Breast epithelium (tissue), 4 donors: ENCODE results near the gene GNB3. TPM values are rescaled to one million over a fixed set of nuclear protein-coding genes. Genes with fewer than 3 reads are reported as not detected.

Source experiments
- DNase-seq, 2 donors: peaks; one replicate each; pipeline ENCODE4 v3.0.0-alpha.2; 2019; ENCODE audit warnings: low spot score in 2 of 2
- H3K27ac ChIP-seq, 2 donors: fragments of 200-600 bp; sonication (generic) in 1 of 2; one replicate each; pipeline ENCODE4 v1.5.1; 2016 to 2019; ENCODE audit warnings: mild to moderate bottlenecking in 1 of 2
- H3K27me3 ChIP-seq, 2 donors: fragments of 200-600 bp; sonication (generic) in 1 of 2; one replicate each; pipeline versions ENCODE4 v1.5.1 to v1.6.0; 2017 to 2019; ENCODE audit warnings: control low read depth in 1 of 2, mild to moderate bottlenecking in 1 of 2
- H3K36me3 ChIP-seq: fragments of 200-600 bp; one replicate; pipeline ENCODE4 v1.5.1; 2019
- H3K4me1 ChIP-seq, 2 donors: fragments of 200-600 bp; sonication (generic); one replicate each; pipeline ENCODE4 v1.5.1; 2016 to 2019; ENCODE audit warnings: control low read depth in 1 of 2
- H3K4me3 ChIP-seq, 3 donors: fragments of 200-600 bp; sonication (generic); 1 replicate in 2 of 3; 2 replicates in 1 of 3; pipeline ENCODE4 v1.5.1; 2016 to 2019; ENCODE audit warnings: mild to moderate bottlenecking in 3 of 3, moderate library complexity in 2 of 3
- H3K9me3 ChIP-seq, 2 donors: fragments of 200-600 bp; sonication (generic) in 1 of 2; one replicate each; pipeline ENCODE4 v1.5.1; 2016 to 2019; ENCODE audit warnings: control low read depth in 1 of 2
- CTCF ChIP-seq, 3 donors: fragments of 450-650 bp; IDR thresholded peaks; one replicate each; pipeline ENCODE4 v1.5.1; 2016 to 2017; ENCODE audit warnings: antibody characterized with exemption in 3 of 3, mild to moderate bottlenecking in 3 of 3, moderate library complexity in 3 of 3
- POLR2A ChIP-seq: fragments of 450-650 bp; IDR thresholded peaks from one replicate; pipeline ENCODE4 v1.6.1; 2016; ENCODE audit warnings: antibody characterized with exemption, mild to moderate bottlenecking, moderate library complexity
- POLR2AphosphoS5 ChIP-seq, 3 donors: sonication (generic); formaldehyde crosslinking; IDR thresholded peaks; one replicate each; pipeline ENCODE4 v1.6.1; 2017; ENCODE audit warnings: antibody characterized with exemption in 3 of 3
- intact Hi-C: fragments of 100-400 bp; cut with DNase I; formaldehyde crosslinking; loops from one replicate; pipeline ENCODE4 v1.15.1; 2023; ENCODE audit warnings: low total_unique reads
- total RNA-seq, 3 donors: library from RNA; depleted of rRNA; stranded (reverse); fragments of >200 nt; gene quantifications; one replicate each; pipeline ENCODE4 v1.1.0, GENCODE V29; 2016

GNB3 gene
- total RNA-seq, 3 donors from 2014 or later, result 0.80 to 3.3 (median 2.2) TPM

- DNase-seq, result no peak
- H3K4me3 ChIP-seq, result no peak overlapping the region
- no peaks in the 10 kb centered on the region for H3K27me3 ChIP-seq
- no peaks in the 10 kb centered on the region for H3K36me3 ChIP-seq
- no peak overlapping the region for H3K27ac ChIP-seq
- no peaks in the 10 kb centered on the region for H3K4me1 ChIP-seq
- intact Hi-C loops, result no loop called here
- H3K9me3 ChIP-seq, result no peaks in the 10 kb centered on the region
- TF ChIP-seq POLR2AphosphoS5 (IDR thresholded peaks at IDR 0.05), result no peak
- no peak for TF ChIP-seq POLR2A
- no peak for TF ChIP-seq CTCF (IDR thresholded peaks at IDR 0.05)
Measured at GRCh38 chr12:6799147-6799546, 41.6 kb upstream of the GNB3 start.

- TF ChIP-seq CTCF (IDR thresholded peaks at IDR 0.05), result no peak
- no peak for TF ChIP-seq POLR2A
- no peak for TF ChIP-seq POLR2AphosphoS5 (IDR thresholded peaks at IDR 0.05)
- intact Hi-C loops, result no loop called here
- Histone ChIP-seq H3K36me3 (no peaks in the 10 kb centered on the region), H3K4me3 (no peak overlapping the region), H3K4me1 (no peaks in the 10 kb centered on the region), H3K9me3 (no peaks in the 10 kb centered on the region), H3K27ac (no peak overlapping the region), H3K27me3 (no peaks in the 10 kb centered on the region)
- DNase-seq, result no peak
Measured at GRCh38 chr12:6807170-6807569, 33.6 kb upstream of the GNB3 start.

- Histone ChIP-seq H3K36me3 (no peaks in the 10 kb centered on the region), H3K27ac (no peak overlapping the region), H3K4me3 (no peak overlapping the region), H3K4me1 (no peaks in the 10 kb centered on the region), H3K9me3 (no peaks in the 10 kb centered on the region), H3K27me3 (no peaks in the 10 kb centered on the region)
- intact Hi-C loops, result no loop called here
- TF ChIP-seq POLR2A, result no peak
- TF ChIP-seq POLR2AphosphoS5 (IDR thresholded peaks at IDR 0.05), result no peak
- no peak for TF ChIP-seq CTCF (IDR thresholded peaks at IDR 0.05)
- DNase-seq, result no peak
Measured at GRCh38 chr12:6809056-6809455, 31.7 kb upstream of the GNB3 start.

GRCh38 chr12:6810758-6811157, 30.0 kb upstream of the GNB3 start:
- Histone ChIP-seq H3K27ac (no peak overlapping the region), H3K36me3 (no peaks in the 10 kb centered on the region), H3K27me3 (no peaks in the 10 kb centered on the region), H3K4me1 (no peaks in the 10 kb centered on the region), H3K4me3 (no peak overlapping the region), H3K9me3 (no peaks in the 10 kb centered on the region)
- intact Hi-C loops, result no loop called here
- DNase-seq, result no peak
- TF ChIP-seq POLR2A, result no peak
- no peak for TF ChIP-seq CTCF (IDR thresholded peaks at IDR 0.05)
- no peak for TF ChIP-seq POLR2AphosphoS5 (IDR thresholded peaks at IDR 0.05)

GRCh38 chr12:6813363-6813762, 27.4 kb upstream of the GNB3 start:
- Histone ChIP-seq H3K4me1 (no peaks in the 10 kb centered on the region), H3K4me3 (no peak overlapping the region), H3K36me3 (no peaks in the 10 kb centered on the region), H3K9me3 (no peaks in the 10 kb centered on the region), H3K27me3 (no peaks in the 10 kb centered on the region), H3K27ac (no peak overlapping the region)
- TF ChIP-seq POLR2A, result no peak
- TF ChIP-seq POLR2AphosphoS5 (IDR thresholded peaks at IDR 0.05), result no peak
- no peak for TF ChIP-seq CTCF (IDR thresholded peaks at IDR 0.05)
- no peak for DNase-seq
- intact Hi-C loops, result no loop called here
